ENCODE results near the gene USP10.
A peak's percentile ranks its signal among the peaks of the same experiment; 100 is the strongest.

USP10 gene

GRCh38 chr16:84761448-84762368 lies 61.9 kb downstream of the USP10 start:
- TF ChIP-seq CTCF (IDR thresholded peaks at IDR 0.05; ENCODE audit: low read depth, low read length): no peak
- DNase-seq (ENCODE audit: low read depth in 2 of 2): peak in 1 of 2 donors; percentile 21
- no peak overlapping the region for H3K4me3 ChIP-seq (replicated peaks in 1 of 2; ENCODE audit: low read depth in 2 of 2, low read length in 2 of 2)

GRCh38 chr16:84763164-84763563 lies 63.4 kb downstream of the USP10 start:
- no peak for TF ChIP-seq CTCF (IDR thresholded peaks at IDR 0.05; ENCODE audit: low read depth, low read length)
- H3K4me3 ChIP-seq (replicated peaks in 1 of 2; ENCODE audit: low read depth in 2 of 2, low read length in 2 of 2): no peak overlapping the region
- no peak for DNase-seq (ENCODE audit: low read depth in 2 of 2)

- TF ChIP-seq CTCF (IDR thresholded peaks at IDR 0.05; ENCODE audit: low read depth, low read length): no peak
- no peak overlapping the region for H3K4me3 ChIP-seq (replicated peaks in 1 of 2; ENCODE audit: low read depth in 2 of 2, low read length in 2 of 2)
- DNase-seq (ENCODE audit: low read depth in 2 of 2): no peak
These were observed 63.8 kb downstream of the USP10 start for GRCh38 chr16:84763629-84764028.

DNA sequence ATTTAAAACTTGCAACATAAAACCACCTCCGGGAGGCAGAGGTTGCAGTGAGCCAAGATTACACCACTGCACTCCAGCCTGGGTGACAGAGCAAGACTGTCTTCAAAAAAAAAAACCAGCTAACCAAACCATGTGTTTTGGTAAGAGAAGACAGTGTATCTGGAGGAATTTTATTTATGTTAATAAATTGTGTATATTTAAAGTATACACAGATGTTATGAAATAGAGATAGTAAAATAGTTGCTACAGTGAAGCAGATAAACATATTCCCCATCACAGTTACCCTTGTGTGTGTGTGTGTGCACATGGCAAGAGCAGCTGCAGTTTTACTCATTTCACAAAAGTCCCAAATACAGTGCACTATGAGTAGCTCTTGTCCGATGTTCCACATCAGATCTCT lies 65.2 kb downstream of the USP10 start:
- DNase-seq (ENCODE audit: low read depth in 2 of 2): no peak
- H3K4me3 ChIP-seq (replicated peaks in 1 of 2; ENCODE audit: low read depth in 2 of 2, low read length in 2 of 2): no peak overlapping the region
- no peak for TF ChIP-seq CTCF (IDR thresholded peaks at IDR 0.05; ENCODE audit: low read depth, low read length)

GRCh38 chr16:84765616-84766580 lies 66.1 kb downstream of the USP10 start:
- no peak for TF ChIP-seq CTCF (IDR thresholded peaks at IDR 0.05; ENCODE audit: low read depth, low read length)
- DNase-seq (ENCODE audit: low read depth in 2 of 2): no peak
- H3K4me3 ChIP-seq (replicated peaks in 1 of 2; ENCODE audit: low read depth in 2 of 2, low read length in 2 of 2): no peak overlapping the region

DNA sequence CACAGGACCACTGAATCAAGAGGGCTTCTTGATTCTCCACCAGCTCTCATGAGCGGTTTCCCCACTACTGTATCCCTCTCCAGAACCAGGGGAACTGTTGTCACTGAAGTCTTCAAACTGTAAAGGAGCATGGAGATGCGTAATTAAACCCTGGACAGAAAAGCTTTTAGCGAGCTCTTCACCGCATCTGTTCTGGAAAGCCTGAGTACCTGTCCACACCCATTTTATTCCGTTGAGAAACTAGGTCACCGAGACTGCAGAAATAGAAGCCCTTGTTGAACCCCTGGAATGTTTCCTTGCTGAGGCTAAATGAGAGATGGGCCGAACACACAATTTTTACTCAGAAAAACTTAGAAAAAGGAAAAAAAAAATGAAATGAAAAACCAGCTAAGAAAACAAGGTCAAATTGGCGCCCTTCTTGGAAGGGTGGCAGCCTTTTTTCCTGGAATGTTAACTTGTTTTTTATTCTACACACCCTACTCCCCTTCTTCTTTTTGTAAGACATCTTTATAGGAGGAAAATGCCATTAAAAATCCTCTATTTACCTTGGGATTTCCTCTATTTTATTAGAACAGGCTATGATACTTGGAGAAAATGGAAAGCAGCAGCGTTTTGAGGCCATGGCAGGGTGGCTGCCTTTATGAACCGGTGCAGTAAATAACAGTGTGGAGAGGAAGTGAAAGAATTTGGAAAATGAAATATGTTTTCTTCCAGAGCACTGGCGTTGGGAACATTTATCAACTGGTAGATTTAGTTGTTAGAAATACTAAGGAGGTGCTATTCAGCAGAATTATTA lies 67.4 kb downstream of the USP10 start:
- no peak overlapping the region for H3K4me3 ChIP-seq (replicated peaks in 1 of 2; ENCODE audit: low read depth in 2 of 2, low read length in 2 of 2)
- no peak for TF ChIP-seq CTCF (IDR thresholded peaks at IDR 0.05; ENCODE audit: low read depth, low read length)
- no peak for DNase-seq (ENCODE audit: low read depth in 2 of 2)

Data from cardiac fibroblast (primary cell).